ENCODE results near the gene IGF2BP1.

IGF2BP1 gene

GRCh38 chr17:49069585-49070273 lies 72.5 kb downstream of the IGF2BP1 start:
- Histone ChIP-seq H3F3A (ENCODE audit: insufficient read depth) (no peaks in the 10 kb centered on the region), H3K9ac (ENCODE audit: low read length) (no peak overlapping the region), H2AFZ (ENCODE audit: low read depth, low read length, severe bottlenecking) (no peak overlapping the region), H3K4me2 (ENCODE audit: low read depth, low read length, poor library complexity, severe bottlenecking) (no peak overlapping the region), H3K9me2 (replicated peaks; ENCODE audit: insufficient read depth, low read length) (no peaks in the 10 kb centered on the region), H3K36me3 (ENCODE audit: low read length) (no peaks in the 10 kb centered on the region), H3K27me3 (ENCODE audit: low read length) (no peaks in the 10 kb centered on the region), H3K79me2 (ENCODE audit: insufficient read depth, low read length) (no peaks in the 10 kb centered on the region), H3K27ac (ENCODE audit: low read depth, low read length) (no peak overlapping the region), H3K4me3 (ENCODE audit: insufficient read depth, low read length, poor library complexity, severe bottlenecking) (no peak overlapping the region), H4K20me1 (ENCODE audit: low read depth, low read length) (no peaks in the 10 kb centered on the region), H3K9me3 (ENCODE audit: insufficient read depth, low read length) (no peaks in the 10 kb centered on the region)
- TF ChIP-seq CTCF (IDR thresholded peaks at IDR 0.05; ENCODE audit: insufficient read depth, low read length, poor library complexity, severe bottlenecking) (no peak), EZH2phosphoT487 (conservative IDR thresholded peaks at IDR 0.05; ENCODE audit: low read length) (no peak)

- Histone ChIP-seq H3K27ac (ENCODE audit: low read depth, low read length) (no peak overlapping the region), H3K9me2 (replicated peaks; ENCODE audit: insufficient read depth, low read length) (no peaks in the 10 kb centered on the region), H3K36me3 (ENCODE audit: low read length) (no peaks in the 10 kb centered on the region), H3K4me2 (ENCODE audit: low read depth, low read length, poor library complexity, severe bottlenecking) (no peak overlapping the region), H3K79me2 (ENCODE audit: insufficient read depth, low read length) (no peaks in the 10 kb centered on the region), H3K9me3 (ENCODE audit: insufficient read depth, low read length) (no peaks in the 10 kb centered on the region), H2AFZ (ENCODE audit: low read depth, low read length, severe bottlenecking) (no peak overlapping the region), H3F3A (ENCODE audit: insufficient read depth) (no peaks in the 10 kb centered on the region), H3K4me3 (ENCODE audit: insufficient read depth, low read length, poor library complexity, severe bottlenecking) (no peak overlapping the region), H3K9ac (ENCODE audit: low read length) (no peak overlapping the region), H4K20me1 (ENCODE audit: low read depth, low read length) (no peaks in the 10 kb centered on the region), H3K27me3 (ENCODE audit: low read length) (no peaks in the 10 kb centered on the region)
- no peak for TF ChIP-seq EZH2phosphoT487 (conservative IDR thresholded peaks at IDR 0.05; ENCODE audit: low read length)
- TF ChIP-seq CTCF (IDR thresholded peaks at IDR 0.05; ENCODE audit: insufficient read depth, low read length, poor library complexity, severe bottlenecking) = no peak
Observed at GRCh38 chr17:49071106-49071505, 73.9 kb downstream of the IGF2BP1 start.

GRCh38 chr17:49074851-49075540 lies 77.8 kb downstream of the IGF2BP1 start:
- H3K9ac ChIP-seq (ENCODE audit: low read length) = no peak overlapping the region
- no peaks in the 10 kb centered on the region for H3K27me3 ChIP-seq (ENCODE audit: low read length)
- H3K9me2 ChIP-seq (replicated peaks; ENCODE audit: insufficient read depth, low read length) = no peaks in the 10 kb centered on the region
- no peaks in the 10 kb centered on the region for H3K9me3 ChIP-seq (ENCODE audit: insufficient read depth, low read length)
- H2AFZ ChIP-seq (ENCODE audit: low read depth, low read length, severe bottlenecking) = no peak overlapping the region
- H3K27ac ChIP-seq (ENCODE audit: low read depth, low read length) = no peak overlapping the region
- H3F3A ChIP-seq (ENCODE audit: insufficient read depth) = no peaks in the 10 kb centered on the region
- no peaks in the 10 kb centered on the region for H3K36me3 ChIP-seq (ENCODE audit: low read length)
- H3K79me2 ChIP-seq (ENCODE audit: insufficient read depth, low read length) = no peaks in the 10 kb centered on the region
- no peaks in the 10 kb centered on the region for H4K20me1 ChIP-seq (ENCODE audit: low read depth, low read length)
- no peak overlapping the region for H3K4me3 ChIP-seq (ENCODE audit: insufficient read depth, low read length, poor library complexity, severe bottlenecking)
- no peak overlapping the region for H3K4me2 ChIP-seq (ENCODE audit: low read depth, low read length, poor library complexity, severe bottlenecking)
- TF ChIP-seq CTCF (IDR thresholded peaks at IDR 0.05; ENCODE audit: insufficient read depth, low read length, poor library complexity, severe bottlenecking) = no peak
- TF ChIP-seq EZH2phosphoT487 (conservative IDR thresholded peaks at IDR 0.05; ENCODE audit: low read length) = no peak

All from SU-DHL-6 (cell line).